ENCODE measurements around the gene HHATL.

DNA sequence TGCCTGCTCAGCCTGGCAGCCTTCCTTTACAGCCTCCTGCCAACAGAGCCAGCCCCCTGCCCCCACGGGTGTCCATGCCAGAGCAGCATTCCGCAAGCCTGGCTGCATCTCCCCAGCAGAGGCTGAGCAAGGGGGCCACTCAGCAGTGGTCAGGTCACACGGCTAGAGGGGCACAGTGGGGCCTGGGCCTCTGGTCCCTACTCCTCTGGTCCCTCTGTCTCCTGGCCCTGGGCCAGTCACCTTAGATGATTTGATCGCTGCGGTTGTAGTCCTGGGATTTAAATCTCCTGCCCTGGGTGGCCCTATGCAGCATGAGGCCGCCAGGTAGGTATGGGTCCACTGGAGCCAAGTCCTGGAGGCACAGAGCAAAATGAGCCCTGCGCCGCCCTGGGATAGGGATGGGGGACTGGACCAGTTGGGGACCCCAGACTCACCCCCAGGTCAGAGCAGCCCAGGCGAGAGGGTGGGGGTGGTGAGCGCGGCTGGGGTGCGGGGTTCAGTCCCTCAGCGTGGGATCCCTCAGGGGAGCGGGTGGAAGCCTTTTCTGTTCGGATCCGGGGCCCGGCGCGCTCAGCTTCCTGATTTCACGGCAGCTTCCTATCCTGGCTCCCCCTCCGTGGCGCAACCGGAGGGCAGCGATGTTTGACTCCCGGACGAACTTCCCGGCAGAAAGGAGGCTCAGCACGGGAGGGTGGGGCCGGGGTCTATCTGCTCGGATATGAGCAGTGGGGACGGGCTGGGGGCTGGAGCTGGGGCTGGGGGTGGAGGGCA, 48.9 kb downstream of the HHATL start, which contains the start of gene ZBTB47:
- TF ChIP-seq POLR2A (IDR thresholded peaks at IDR 0.05; ENCODE audit: low read depth, low read length) (no peak), POLR2AphosphoS5 (IDR thresholded peaks at IDR 0.05; ENCODE audit: low read depth, low read length) (no peak)
